Measurements from ENCODE around the gene BMP8A. TPM values are rescaled to one million over a fixed set of nuclear protein-coding genes. Genes with fewer than 3 reads are reported as not detected.
"Not testable (repeated sequence)": the region's sequence is repeated elsewhere in the genome, so short reads cannot be mapped to it uniquely, and the experiment has no call there.

Gene BMP8A
- total and polyA plus RNA-seq, 8 donors, result not detected

- Histone ChIP-seq H3K27ac (peak overlapping the region in 2 of 5 donors; percentile 34 to 62), H3K4me3 (peak overlapping the region; percentile 54 to 69 (median 56)), H3K36me3 (peaks cover 13 to 26% (median 25%) of the 10 kb centered on the region in 4 donors), H3K4me1 (peaks cover 15 to 26% (median 17%) of the 10 kb centered on the region in 4 donors), H3K9me3 (no peaks in the 10 kb centered on the region), H3K27me3 (peaks cover 0 to 49% (median 25%) of the 10 kb centered on the region in 3 donors)
- TF ChIP-seq POLR2A (IDR thresholded peaks at IDR 0.05) (no peak), CTCF (IDR thresholded peaks at IDR 0.05) (no peak), EP300 (IDR thresholded peaks at IDR 0.05) (no peak), POLR2AphosphoS5 (IDR thresholded peaks at IDR 0.05) (no peak)
- WGBS, 5 donors, result 8 to 18% (median 15%) methylated on average over 24 to 32 of the region's 32 CpGs
- intact Hi-C loops (cut with DNase I; ENCODE audit: low total_unique reads), result no loop called here
- DNase-seq, result peak in 1 of 2 donors; percentile 51
Observed at GRCh38 chr1:39490596-39491145, 765 bp upstream of the BMP8A start.

- peak in 1 of 2 donors; percentile 37 for DNase-seq
- peak overlapping the region; percentile 54 to 69 (median 56) for H3K4me3 ChIP-seq
- H3K36me3 ChIP-seq; intact Hi-C loops (cut with DNase I; ENCODE audit: low total_unique reads); H3K27ac ChIP-seq; H3K9me3 ChIP-seq: not testable (repeated sequence)
- H3K4me1 ChIP-seq, result peaks cover 15 to 26% (median 17%) of the 10 kb centered on the region in 4 donors
- H3K27me3 ChIP-seq, result peaks cover 0 to 49% (median 25%) of the 10 kb centered on the region in 3 donors
- WGBS, 5 donors, result 12 to 58% (median 16%) methylated on average over 10 to 67 of the region's 67 CpGs
Observed at GRCh38 chr1:39492118-39493042, 944 bp downstream of the BMP8A start.

GRCh38 chr1:39493043-39493810, 1.8 kb downstream of the BMP8A start:
- H3K27ac ChIP-seq; H3K9me3 ChIP-seq; H3K36me3 ChIP-seq; DNase-seq; H3K4me3 ChIP-seq; intact Hi-C loops (cut with DNase I; ENCODE audit: low total_unique reads): not testable (repeated sequence)
- Histone ChIP-seq H3K4me1 (peaks cover 15 to 26% (median 17%) of the 10 kb centered on the region in 4 donors), H3K27me3 (peaks cover 0 to 54% (median 25%) of the 10 kb centered on the region in 3 donors)
- WGBS, 5 donors, result 86 to 93% (median 89%) methylated on average over 3 to 13 of the region's 13 CpGs

- H3K4me3 ChIP-seq, result no peak overlapping the region
- H3K36me3 ChIP-seq, result no peaks in the 10 kb centered on the region
- TF ChIP-seq POLR2A (IDR thresholded peaks at IDR 0.05) (no peak), CTCF (IDR thresholded peaks at IDR 0.05) (no peak), POLR2AphosphoS5 (IDR thresholded peaks at IDR 0.05) (no peak), EP300 (IDR thresholded peaks at IDR 0.05) (no peak)
- H3K4me1 ChIP-seq, result peaks cover 15 to 22% (median 15%) of the 10 kb centered on the region in 4 donors
- H3K27me3 ChIP-seq, result peaks cover 0 to 54% (median 25%) of the 10 kb centered on the region in 3 donors
- DNase-seq, result no peak
- H3K27ac ChIP-seq, result no peak overlapping the region
- H3K9me3 ChIP-seq, result no peaks in the 10 kb centered on the region
- intact Hi-C loops (cut with DNase I; ENCODE audit: low total_unique reads), result no loop called here
- 81 to 92% (median 88%) methylated on average over 13 of the region's 14 CpGs for WGBS, 5 donors
Observed at GRCh38 chr1:39494671-39495410, 3.4 kb downstream of the BMP8A start.

- H3K27me3 ChIP-seq, result peaks cover 0 to 40% (median 15%) of the 10 kb centered on the region in 3 donors
- H3K36me3 ChIP-seq; H3K9me3 ChIP-seq; intact Hi-C loops (cut with DNase I; ENCODE audit: low total_unique reads); H3K4me3 ChIP-seq; H3K27ac ChIP-seq; H3K4me1 ChIP-seq; DNase-seq: not testable (repeated sequence)
- WGBS, 5 donors, result 83 to 95% (median 94%) methylated on average over 4 to 5 of the region's 5 CpGs
Observed at GRCh38 chr1:39496520-39496919, 5.1 kb downstream of the BMP8A start.
